K562 (cell line): ENCODE results near the gene NRTN. TPM values are rescaled to one million over a fixed set of nuclear protein-coding genes. Genes with fewer than 3 reads are reported as not detected.

ENCODE experiments used
- HDAC6 ChIP-seq: IDR thresholded peaks from 2 replicates; pipeline ENCODE4 v1.6.1; 2012; ENCODE audit warnings: low read depth, mild to moderate bottlenecking, control low read depth, inconsistent platforms, low read length, moderate library complexity
- TEAD4 ChIP-seq, 2 experiments: sonication (generic) in 1 of 2; formaldehyde crosslinking in 1 of 2; IDR thresholded peaks; 2 replicates each; pipeline versions ENCODE4 v1.6.1 to v1.8.0; 2012 to 2022; ENCODE audit warnings: borderline replicate concordance in 1 of 2, inconsistent platforms in 1 of 2, low read length in 1 of 2, mild to moderate bottlenecking in 1 of 2, missing genetic modification reagents in 1 of 2
- polyA plus RNA-seq, 8 experiments: library from polyadenylated mRNA; depleted of rRNA in 4 of 8; stranded (reverse) in 5 of 8; unstranded in 3 of 8; fragments of >200 nt; fragmentation: Nextera tagmentation in 2 of 8; fragmentation: Illumina TruSeq in 1 of 8; extraction: Ambion mirVana in 2 of 8; extraction: Trizol in 1 of 8; gene quantifications; 2 replicates each; pipeline versions ENCODE4 v1.2.1 to v1.2.3, GENCODE V29; 2011 to 2014; ENCODE audit warnings: inconsistent platforms in 1 of 8, missing spikeins in 1 of 8
- total RNA-seq, 7 experiments: library from RNA; depleted of rRNA in 6 of 7; stranded (reverse); fragments of >200 nt in 6 of 7; fragmentation: Illumina TruSeq in 2 of 7; extraction: Trizol in 2 of 7; gene quantifications; 2 replicates each; pipeline versions ENCODE4 v1.2.1 to v1.2.3, GENCODE V29; 2011 to 2021; ENCODE audit warnings: low replicate concordance in 1 of 7
- TF ChIP-seq, protein P1 (sequence below), 2 experiments: fragments of 450-650 bp; formaldehyde crosslinking in 1 of 2; IDR thresholded peaks; 2 replicates each; pipeline versions ENCODE4 v1.4.0 to v1.6.1; 2014 to 2020; ENCODE audit warnings: mild to moderate bottlenecking in 2 of 2, borderline replicate concordance in 1 of 2, low read depth in 1 of 2
- TF ChIP-seq, protein P2 (sequence below): sonication (generic); formaldehyde crosslinking; IDR thresholded peaks from 2 replicates; pipeline ENCODE4 v1.9.0; 2022; ENCODE audit warnings: mild to moderate bottlenecking, missing genetic modification reagents

The NRTN gene
- total and polyA plus RNA-seq, 9 of the 15 experiments (the other 6 are each of a cell fraction or from before 2014, with no cell fraction given) = 0.62 to 8.1 (median 1.6) TPM; not detected in 2

DNA sequence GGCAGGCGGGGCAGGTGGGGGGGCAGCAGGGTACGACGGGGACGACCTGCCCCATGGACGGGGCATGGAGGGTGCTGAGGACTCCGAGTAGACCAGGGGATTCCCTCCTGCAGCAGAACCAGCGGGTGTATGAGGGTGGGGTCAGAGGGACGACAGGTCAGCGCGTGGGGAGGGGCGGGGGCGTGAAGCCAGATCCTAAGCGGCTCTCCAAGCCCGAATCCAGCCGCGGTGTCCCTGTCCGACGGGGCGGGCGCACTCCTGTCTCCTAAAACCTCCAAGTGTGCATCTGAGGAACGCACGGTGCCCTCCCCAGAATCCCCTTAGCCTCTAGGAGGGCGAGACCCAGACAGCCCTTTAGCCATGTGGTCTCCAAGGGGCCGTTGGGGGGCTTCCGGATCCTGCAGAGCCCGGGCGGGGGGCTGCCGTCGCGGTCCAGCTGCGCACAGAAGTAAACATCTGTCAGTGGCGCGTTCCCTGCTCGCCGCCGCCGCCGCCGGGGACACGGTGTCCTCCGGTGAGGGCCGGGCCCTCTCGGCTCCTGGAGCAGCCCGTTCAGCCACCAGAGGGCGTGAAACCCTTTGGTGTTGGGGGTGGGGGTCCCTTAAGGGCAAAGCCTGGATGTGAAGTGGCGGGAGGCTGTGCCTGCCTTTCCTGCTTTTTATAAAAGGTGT lies 730 bp downstream of the NRTN start (continued):
- no peak for TF ChIP-seq TEAD4 (IDR thresholded peaks at IDR 0.05; ENCODE audit: low read length)
- no peak for TF ChIP-seq TEAD4 (CRISPR knock-in tag; IDR thresholded peaks at IDR 0.05; ENCODE audit: borderline replicate concordance)
- TF ChIP-seq, protein P1, sequence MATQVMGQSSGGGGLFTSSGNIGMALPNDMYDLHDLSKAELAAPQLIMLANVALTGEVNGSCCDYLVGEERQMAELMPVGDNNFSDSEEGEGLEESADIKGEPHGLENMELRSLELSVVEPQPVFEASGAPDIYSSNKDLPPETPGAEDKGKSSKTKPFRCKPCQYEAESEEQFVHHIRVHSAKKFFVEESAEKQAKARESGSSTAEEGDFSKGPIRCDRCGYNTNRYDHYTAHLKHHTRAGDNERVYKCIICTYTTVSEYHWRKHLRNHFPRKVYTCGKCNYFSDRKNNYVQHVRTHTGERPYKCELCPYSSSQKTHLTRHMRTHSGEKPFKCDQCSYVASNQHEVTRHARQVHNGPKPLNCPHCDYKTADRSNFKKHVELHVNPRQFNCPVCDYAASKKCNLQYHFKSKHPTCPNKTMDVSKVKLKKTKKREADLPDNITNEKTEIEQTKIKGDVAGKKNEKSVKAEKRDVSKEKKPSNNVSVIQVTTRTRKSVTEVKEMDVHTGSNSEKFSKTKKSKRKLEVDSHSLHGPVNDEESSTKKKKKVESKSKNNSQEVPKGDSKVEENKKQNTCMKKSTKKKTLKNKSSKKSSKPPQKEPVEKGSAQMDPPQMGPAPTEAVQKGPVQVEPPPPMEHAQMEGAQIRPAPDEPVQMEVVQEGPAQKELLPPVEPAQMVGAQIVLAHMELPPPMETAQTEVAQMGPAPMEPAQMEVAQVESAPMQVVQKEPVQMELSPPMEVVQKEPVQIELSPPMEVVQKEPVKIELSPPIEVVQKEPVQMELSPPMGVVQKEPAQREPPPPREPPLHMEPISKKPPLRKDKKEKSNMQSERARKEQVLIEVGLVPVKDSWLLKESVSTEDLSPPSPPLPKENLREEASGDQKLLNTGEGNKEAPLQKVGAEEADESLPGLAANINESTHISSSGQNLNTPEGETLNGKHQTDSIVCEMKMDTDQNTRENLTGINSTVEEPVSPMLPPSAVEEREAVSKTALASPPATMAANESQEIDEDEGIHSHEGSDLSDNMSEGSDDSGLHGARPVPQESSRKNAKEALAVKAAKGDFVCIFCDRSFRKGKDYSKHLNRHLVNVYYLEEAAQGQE (IDR thresholded peaks at IDR 0.05; ENCODE audit: borderline replicate concordance) = peak; percentile 77
- TF ChIP-seq, protein P1 (CRISPR knock-in tag; IDR thresholded peaks at IDR 0.05; ENCODE audit: low read depth) = no peak
- TF ChIP-seq, protein P2, sequence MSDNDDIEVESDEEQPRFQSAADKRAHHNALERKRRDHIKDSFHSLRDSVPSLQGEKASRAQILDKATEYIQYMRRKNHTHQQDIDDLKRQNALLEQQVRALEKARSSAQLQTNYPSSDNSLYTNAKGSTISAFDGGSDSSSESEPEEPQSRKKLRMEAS (CRISPR knock-in tag) = peak; percentile 58
- no peak for TF ChIP-seq HDAC6
